ENCODE measurements around the gene NEUROD6.

Gene NEUROD6

GRCh38 chr7:31333291-31333690, 7.2 kb downstream of the NEUROD6 start:
- DNase-seq (ENCODE audit: low read depth in 2 of 2) = no peak

GRCh38 chr7:31327071-31327470, 13.5 kb downstream of the NEUROD6 start:
- DNase-seq (ENCODE audit: low read depth in 2 of 2) = no peak

- no peak for DNase-seq (ENCODE audit: low read depth in 2 of 2)
Measured at GRCh38 chr7:31326416-31326815, 14.1 kb downstream of the NEUROD6 start.

GRCh38 chr7:31323101-31323500, 17.4 kb downstream of the NEUROD6 start:
- no peak for DNase-seq (ENCODE audit: low read depth in 2 of 2)

- no peak for DNase-seq (ENCODE audit: low read depth in 2 of 2)
Measured at GRCh38 chr7:31320675-31321074, 19.9 kb downstream of the NEUROD6 start.

- no peak for DNase-seq (ENCODE audit: low read depth in 2 of 2)
Measured at GRCh38 chr7:31318313-31318712, 22.2 kb downstream of the NEUROD6 start.

- DNase-seq (ENCODE audit: low read depth in 2 of 2) = no peak
Measured at GRCh38 chr7:31316876-31317275, 23.6 kb downstream of the NEUROD6 start.

- DNase-seq (ENCODE audit: low read depth in 2 of 2) = no peak
Measured at GRCh38 chr7:31315758-31316157, 24.8 kb downstream of the NEUROD6 start.

GRCh38 chr7:31314781-31315180, 25.7 kb downstream of the NEUROD6 start:
- no peak for DNase-seq (ENCODE audit: low read depth in 2 of 2)

GRCh38 chr7:31312889-31313288, 27.6 kb downstream of the NEUROD6 start:
- no peak for DNase-seq (ENCODE audit: low read depth in 2 of 2)

- no peak for DNase-seq (ENCODE audit: low read depth in 2 of 2)
Measured at GRCh38 chr7:31311552-31311951, 29.0 kb downstream of the NEUROD6 start.

GRCh38 chr7:31310321-31310935, 30.1 kb downstream of the NEUROD6 start:
- DNase-seq (ENCODE audit: low read depth in 2 of 2) = no peak

- no peak for DNase-seq (ENCODE audit: low read depth in 2 of 2)
Measured at GRCh38 chr7:31309407-31309806, 31.1 kb downstream of the NEUROD6 start.

GRCh38 chr7:31308652-31309051, 31.9 kb downstream of the NEUROD6 start:
- DNase-seq (ENCODE audit: low read depth in 2 of 2) = no peak

- DNase-seq (ENCODE audit: low read depth in 2 of 2) = no peak
Measured at GRCh38 chr7:31307972-31308371, 32.6 kb downstream of the NEUROD6 start.

- no peak for DNase-seq (ENCODE audit: low read depth in 2 of 2)
Measured at GRCh38 chr7:31305260-31305659, 35.3 kb downstream of the NEUROD6 start.

- DNase-seq (ENCODE audit: low read depth in 2 of 2) = no peak
Measured at GRCh38 chr7:31304446-31304845, 36.1 kb downstream of the NEUROD6 start.

GRCh38 chr7:31302356-31302755, 38.2 kb downstream of the NEUROD6 start:
- no peak for DNase-seq (ENCODE audit: low read depth in 2 of 2)

GRCh38 chr7:31299336-31299735, 41.2 kb downstream of the NEUROD6 start:
- DNase-seq (ENCODE audit: low read depth in 2 of 2) = no peak

- DNase-seq (ENCODE audit: low read depth in 2 of 2) = no peak
Measured at GRCh38 chr7:31290601-31291000, 49.9 kb downstream of the NEUROD6 start.

Data from stimulated activated CD8-positive, alpha-beta memory T cell treated with anti-CD3 and anti-CD28 coated beads, Interleukin-2, amount 100 ng/mL, for 1 hour (primary cell).